H1 (cell line): ENCODE results near the gene SLCO4C1. TPM values are rescaled to one million over a fixed set of nuclear protein-coding genes. Genes with fewer than 3 reads are reported as not detected.

Experiments
- CTCF ChIA-PET: fragments of 300-600 bp; sonication (Branson Sonifier 250); formaldehyde crosslinking; loops from one replicate; lab custom pipeline; 2021; ENCODE audit not compliant: partially characterized antibody; lab: Charles Lee
- POLR2A ChIA-PET: fragments of 300-600 bp; sonication (Branson Sonifier 250); formaldehyde crosslinking; loops from one replicate; lab custom pipeline; 2021; ENCODE audit warnings: inconsistent platforms; ENCODE audit not compliant: partially characterized antibody; lab: Charles Lee
- DNase-seq, 2 experiments: peaks; one replicate each; pipeline versions ENCODE4 v3.0.0 to v3.0.0-alpha.2; 2010 to 2022; ENCODE audit warnings: low spot score in 2 of 2, low read depth in 1 of 2, mixed read lengths in 1 of 2
- FAIRE-seq: peaks from 2 replicates; lab custom pipeline; 2011; peaks lifted over from hg19 to GRCh38; lab: Jason Lieb, UNC
- H2AFZ ChIP-seq: 2 replicates; pipeline ENCODE4 v1.8.1; 2012; ENCODE audit warnings: low read length, inconsistent platforms
- H2AK5ac ChIP-seq: 2 replicates; pipeline ENCODE4 v1.6.1; 2013; ENCODE audit warnings: low read depth, low read length
- H2BK120ac ChIP-seq: replicated peaks from 2 replicates; pipeline ENCODE3; 2013; ENCODE audit warnings: low read depth, low read length, inconsistent platforms
- H2BK12ac ChIP-seq: 2 replicates; pipeline ENCODE4 v1.6.1; 2013; ENCODE audit warnings: low read depth, low read length
- H2BK15ac ChIP-seq: 2 replicates; pipeline ENCODE4 v1.6.1; 2013; ENCODE audit warnings: low read length
- H2BK20ac ChIP-seq: 2 replicates; pipeline ENCODE4 v1.6.1; 2013; ENCODE audit warnings: low read length
- H2BK5ac ChIP-seq: 2 replicates; pipeline ENCODE4 v1.6.1; 2013; ENCODE audit warnings: low read depth, low read length
- H3K14ac ChIP-seq: 2 replicates; pipeline ENCODE4 v1.6.1; 2013; ENCODE audit warnings: inconsistent platforms; ENCODE audit not compliant: insufficient read length
- H3K18ac ChIP-seq: 2 replicates; pipeline ENCODE4 v1.6.1; 2013; ENCODE audit warnings: low read length; ENCODE audit errors: extremely low read depth
- H3K23ac ChIP-seq: 2 replicates; pipeline ENCODE4 v1.6.1; 2013; ENCODE audit warnings: inconsistent platforms; ENCODE audit not compliant: insufficient read length
- H3K23me2 ChIP-seq: 2 replicates; pipeline ENCODE4 v1.6.1; 2013; ENCODE audit warnings: low read depth, low read length
- H3K27ac ChIP-seq: 2 replicates; pipeline ENCODE4 v1.6.1; 2011; ENCODE audit warnings: low read depth, low read length, inconsistent platforms
- H3K27me3 ChIP-seq, 4 experiments: replicated peaks in 1 of 4; 1 replicate in 1 of 4; 2 replicates in 3 of 4; pipeline versions ENCODE4 v1.6.1 to v1.8.1; 2011 to 2013; ENCODE audit warnings: low read length in 3 of 4, mild to moderate bottlenecking in 3 of 4, inconsistent platforms in 2 of 4, mixed read lengths in 2 of 4, moderate library complexity in 1 of 4; ENCODE audit not compliant: control insufficient read depth in 3 of 4, insufficient read depth in 3 of 4; ENCODE audit errors: extremely low read depth in 1 of 4
- H3K36me3 ChIP-seq, 4 experiments: 2 replicates each; pipeline versions ENCODE4 v1.6.1 to v1.8.1; 2011 to 2013; ENCODE audit warnings: mild to moderate bottlenecking in 4 of 4, low read length in 3 of 4, moderate library complexity in 2 of 4, control low read depth in 1 of 4, inconsistent platforms in 1 of 4; ENCODE audit not compliant: insufficient read depth in 4 of 4, control insufficient read depth in 2 of 4
- H3K4ac ChIP-seq: replicated peaks from 2 replicates; pipeline ENCODE3; 2013; ENCODE audit warnings: low read length, low read depth, mixed read lengths, inconsistent platforms; ENCODE audit not compliant: insufficient read length
- H3K4me1 ChIP-seq, 4 experiments: replicated peaks in 1 of 4; 1 replicate in 1 of 4; 2 replicates in 3 of 4; pipeline versions ENCODE4 v1.6.1 to v1.8.1; 2011 to 2013; ENCODE audit warnings: low read length in 3 of 4, inconsistent platforms in 2 of 4, mixed read lengths in 1 of 4; ENCODE audit not compliant: insufficient read depth in 4 of 4, control insufficient read depth in 3 of 4
- H3K4me2 ChIP-seq, 2 experiments: 2 replicates each; pipeline versions ENCODE4 v1.6.1 to v1.8.1; 2011 to 2013; ENCODE audit warnings: low read depth in 2 of 2, low read length in 2 of 2, control low read depth in 1 of 2, inconsistent platforms in 1 of 2, mild to moderate bottlenecking in 1 of 2; ENCODE audit not compliant: insufficient read depth in 1 of 2
- H3K4me3 ChIP-seq, 4 experiments: fragments of 200-600, 300-600 bp in 1 of 4; sonication (generic), shearing (Covaris generic), sonication (Bioruptor Twin) in 1 of 4; 2 replicates each; pipeline versions ENCODE4 v1.5.1 to v1.8.1; 2011 to 2016; ENCODE audit warnings: low read length in 4 of 4, low read depth in 3 of 4, control low read depth in 2 of 4, inconsistent platforms in 2 of 4, mild to moderate bottlenecking in 2 of 4, mixed read lengths in 1 of 4, moderate library complexity in 1 of 4; ENCODE audit not compliant: insufficient read depth in 2 of 4; ENCODE audit errors: extremely low read depth in 1 of 4
- H3K56ac ChIP-seq: replicated peaks from 2 replicates; pipeline ENCODE3; 2013; ENCODE audit warnings: low read depth, mild to moderate bottlenecking, mixed read lengths, low read length, inconsistent platforms; ENCODE audit not compliant: insufficient read length
- H3K79me1 ChIP-seq: 2 replicates; pipeline ENCODE4 v1.6.1; 2013; ENCODE audit warnings: low read depth, low read length, control low read depth
- H3K79me2 ChIP-seq, 2 experiments: 2 replicates each; pipeline versions ENCODE4 v1.6.1 to v1.8.1; 2012 to 2013; ENCODE audit warnings: low read length in 2 of 2, mild to moderate bottlenecking in 2 of 2, inconsistent platforms in 1 of 2; ENCODE audit not compliant: insufficient read depth in 2 of 2, control insufficient read depth in 1 of 2
- H3K9ac ChIP-seq, 4 experiments: replicated peaks in 1 of 4; 1 replicate in 1 of 4; 2 replicates in 3 of 4; pipeline versions ENCODE4 v1.6.1 to v1.8.1; 2011 to 2013; ENCODE audit warnings: low read depth in 3 of 4, low read length in 3 of 4, control low read depth in 2 of 4, mild to moderate bottlenecking in 2 of 4, moderate library complexity in 2 of 4, inconsistent platforms in 1 of 4; ENCODE audit errors: extremely low read depth in 1 of 4
- H3K9me3 ChIP-seq, 2 experiments: 2 replicates each; pipeline versions ENCODE4 v1.6.1 to v1.8.1; 2012 to 2013; ENCODE audit warnings: mild to moderate bottlenecking in 2 of 2, moderate library complexity in 2 of 2, control low read depth in 1 of 2, inconsistent platforms in 1 of 2, low read depth in 1 of 2, low read length in 1 of 2, mixed read lengths in 1 of 2; ENCODE audit not compliant: insufficient read depth in 2 of 2
- H4K20me1 ChIP-seq, 2 experiments: replicated peaks in 1 of 2; 2 replicates each; pipeline versions ENCODE3 to v1.8.1; 2011 to 2013; ENCODE audit warnings: inconsistent platforms in 2 of 2, low read length in 2 of 2, mild to moderate bottlenecking in 1 of 2; ENCODE audit not compliant: insufficient read depth in 2 of 2, control insufficient read depth in 1 of 2
- H4K5ac ChIP-seq: 2 replicates; pipeline ENCODE4 v1.6.1; 2013; ENCODE audit warnings: low read length, low read depth, mixed read lengths, inconsistent platforms; ENCODE audit not compliant: insufficient read length
- H4K8ac ChIP-seq: 2 replicates; pipeline ENCODE4 v1.8.0; 2013; ENCODE audit warnings: mild to moderate bottlenecking, moderate library complexity, low read length, inconsistent platforms; ENCODE audit not compliant: insufficient read depth; ENCODE audit errors: extremely low read depth
- H4K91ac ChIP-seq: replicated peaks from 2 replicates; pipeline ENCODE3; 2013; ENCODE audit warnings: low read length, mixed read lengths, inconsistent platforms; ENCODE audit not compliant: insufficient read length
- FOSL1 ChIP-seq: IDR thresholded peaks from 2 replicates; pipeline ENCODE4 v1.6.1; 2011; ENCODE audit warnings: mild to moderate bottlenecking, low read depth, low read length, moderate library complexity; ENCODE audit not compliant: insufficient read depth
- JUND ChIP-seq: IDR thresholded peaks from 2 replicates; pipeline ENCODE4 v1.6.1; 2011; ENCODE audit warnings: mild to moderate bottlenecking, improper control_type of control experiment, low read length
- KDM5A ChIP-seq: fragments of 200-600 bp; IDR thresholded peaks from 2 replicates; pipeline ENCODE4 v1.7.1; 2012; ENCODE audit warnings: mild to moderate bottlenecking, low read length, inconsistent platforms, mixed read lengths
- MAFK ChIP-seq: IDR thresholded peaks from 2 replicates; pipeline ENCODE4 v1.6.1; 2012; ENCODE audit warnings: low read depth, mild to moderate bottlenecking, improper control_type of control experiment, low read length
- RFX5 ChIP-seq: IDR thresholded peaks from 2 replicates; pipeline ENCODE4 v1.6.1; 2011; ENCODE audit warnings: low read depth, low read length, improper control_type of control experiment, borderline replicate concordance
- SIRT6 ChIP-seq: IDR thresholded peaks from one replicate; pipeline ENCODE4 v1.7.1; 2012; ENCODE audit warnings: low read length, inconsistent platforms
- SIX5 ChIP-seq: IDR thresholded peaks from 2 replicates; pipeline ENCODE4 v1.6.1; 2011; ENCODE audit warnings: mild to moderate bottlenecking, low read depth, low read length
- WGBS, 2 experiments: shearing (Covaris generic) in 1 of 2; methylation state at CpG; one replicate each; pipeline versions ENCODE4 v1.1.6 to v1.1.7; 2013 to 2015; ENCODE audit warnings: low lambda C conversion rate in 2 of 2, mixed read lengths in 2 of 2, inconsistent platforms in 1 of 2, low coverage in 1 of 2, missing lambda C conversion rate in 1 of 2; ENCODE audit not compliant: insufficient replicate concordance in 2 of 2, insufficient coverage in 1 of 2, insufficient read length in 1 of 2; ENCODE audit errors: extremely low coverage in 1 of 2, missing lambda C conversion rate in 1 of 2; 5-methylcytosine and 5-hydroxymethylcytosine counted together
- polyA plus RNA-seq, 7 experiments: library from polyadenylated mRNA; depleted of rRNA in 3 of 7; stranded (reverse) in 5 of 7; unstranded in 2 of 7; fragments of >200 nt in 5 of 7; fragments of 200-250 nt in 2 of 7; gene quantifications; 1 replicate in 5 of 7; 2 replicates in 1 of 7; 4 replicates in 1 of 7; pipeline versions ENCODE4 v1.2.1 to v1.2.3, GENCODE V29; 2011 to 2013; ENCODE audit warnings: missing spikeins in 2 of 7, mixed read lengths in 2 of 7
- total RNA-seq: library from RNA; stranded (reverse); fragmentation: NEBNext Ultra II Directional; extraction: Animal tissue kit (Norgen Biotek cat#: 25700); gene quantifications from 2 replicates; pipeline ENCODE4 v1.2.1, GENCODE V29; 2021

Gene SLCO4C1
- total and polyA plus RNA-seq, 2 of the 8 experiments (the other 6 are each of a cell fraction or from before 2014, with no cell fraction given), result 1.3 to 4.9 TPM

- no peak overlapping the region for H3K18ac ChIP-seq
- H4K20me1 ChIP-seq, result no peaks in the 10 kb centered on the region
- H3K23me2 ChIP-seq, result no peaks in the 10 kb centered on the region
- 86% methylated on average over 1 of the region's 1 CpG; no CpG with 5 or more reads in 1 of the 2 experiments for WGBS, 2 experiments
- H4K5ac ChIP-seq, result no peak overlapping the region
- H2BK20ac ChIP-seq, result no peak overlapping the region
- no peak overlapping the region for H2BK120ac ChIP-seq
- no peak overlapping the region for H3K4me3 ChIP-seq
- H2BK15ac ChIP-seq, result no peak overlapping the region
- no peaks in the 10 kb centered on the region for H3K36me3 ChIP-seq
- no peaks in the 10 kb centered on the region for H3K79me1 ChIP-seq
- no peak overlapping the region for H3K27ac ChIP-seq
- ChIA-PET CTCF (interaction anchor here (0.9 to 2.2 kb wide), 4 partner anchors 14 to 38 kb away, joined by 3 to 6 read pairs (median 4); partner anchors contain the start of gene SLCO4C1), POLR2A (no interaction called here)
- H3K4me1 ChIP-seq, result no peaks in the 10 kb centered on the region
- H3K23ac ChIP-seq, result no peak overlapping the region
- H3K9ac ChIP-seq, result no peak overlapping the region
- no peak overlapping the region for H3K56ac ChIP-seq
- no peaks in the 10 kb centered on the region for H3K9me3 ChIP-seq
- no peak overlapping the region for H3K4me2 ChIP-seq
- H3K79me2 ChIP-seq, result no peaks in the 10 kb centered on the region
- no peak for FAIRE-seq
- DNase-seq, result no peak
- H3K14ac ChIP-seq, result no peak overlapping the region
- H2BK12ac ChIP-seq, result no peak overlapping the region
- no peak overlapping the region for H2AK5ac ChIP-seq
- H2BK5ac ChIP-seq, result no peak overlapping the region
- no peak overlapping the region; the same call in 1 of the 2 replicates for H2AFZ ChIP-seq
- H4K8ac ChIP-seq, result no peak overlapping the region
- H3K4ac ChIP-seq, result no peak overlapping the region
- TF ChIP-seq RFX5 (no peak), FOSL1 (no peak), SIX5 (no peak), MAFK (no peak), JUND (no peak), KDM5A (no peak), SIRT6 (no peak)
- TF ChIP-seq, all 59 proteins: peak for 0
- no peaks in the 10 kb centered on the region for H3K27me3 ChIP-seq
- H4K91ac ChIP-seq, result no peak overlapping the region
Measured at GRCh38 chr5:102314328-102314727, 18.2 kb upstream of the SLCO4C1 start.
